Body of pancreas (tissue), 4 donors: ENCODE measurements around the gene DBF4B.

Experiments used
- CTCF ChIP-seq, 7 experiments: fragments of 450-650 bp in 4 of 7; fragments of 200-600 bp in 3 of 7; sonication (generic) in 3 of 7; IDR thresholded peaks; one replicate each; pipeline ENCODE4 v1.5.1; 2016 to 2019; ENCODE audit warnings: antibody characterized with exemption in 7 of 7
- POLR2A ChIP-seq, 3 donors: fragments of 450-650 bp; IDR thresholded peaks; one replicate each; pipeline ENCODE4 v1.6.1; 2016; ENCODE audit warnings: antibody characterized with exemption in 3 of 3, mild to moderate bottlenecking in 2 of 3

- TF ChIP-seq POLR2A (IDR thresholded peaks at IDR 0.05), result no peak
- TF ChIP-seq CTCF (IDR thresholded peaks at IDR 0.05), result no peak
These were observed 67.6 kb downstream of the DBF4B start for GRCh38 chr17:44775838-44776621.
